K562 (cell line): ENCODE measurements around the gene SLC7A6. TPM values are rescaled to one million over a fixed set of nuclear protein-coding genes. Genes with fewer than 3 reads are reported as not detected.

Source experiments
- KAT7 ChIP-seq: sonication (generic); formaldehyde crosslinking; IDR thresholded peaks from 2 replicates; pipeline ENCODE4 v1.8.0; 2022; ENCODE audit warnings: missing genetic modification reagents, mild to moderate bottlenecking, borderline replicate concordance
- POU5F1 ChIP-seq: fragments of 150-350 bp; IDR thresholded peaks from 2 replicates; pipeline ENCODE4 v1.6.1; 2014; ENCODE audit warnings: borderline replicate concordance, low read length, low read depth, mild to moderate bottlenecking; ENCODE audit not compliant: partially characterized antibody
- TAL1 ChIP-seq: fragments of 450-650 bp; IDR thresholded peaks from 2 replicates; pipeline ENCODE4 v1.6.1; 2016; ENCODE audit warnings: mild to moderate bottlenecking
- polyA plus RNA-seq, 8 experiments: library from polyadenylated mRNA; depleted of rRNA in 4 of 8; stranded (reverse) in 5 of 8; unstranded in 3 of 8; fragments of >200 nt; fragmentation: Nextera tagmentation in 2 of 8; fragmentation: Illumina TruSeq in 1 of 8; extraction: Ambion mirVana in 2 of 8; extraction: Trizol in 1 of 8; gene quantifications; 2 replicates each; pipeline versions ENCODE4 v1.2.1 to v1.2.3, GENCODE V29; 2011 to 2014; ENCODE audit warnings: inconsistent platforms in 1 of 8, missing spikeins in 1 of 8
- total RNA-seq, 7 experiments: library from RNA; depleted of rRNA in 6 of 7; stranded (reverse); fragments of >200 nt in 6 of 7; fragmentation: Illumina TruSeq in 2 of 7; extraction: Trizol in 2 of 7; gene quantifications; 2 replicates each; pipeline versions ENCODE4 v1.2.1 to v1.2.3, GENCODE V29; 2011 to 2021; ENCODE audit warnings: low replicate concordance in 1 of 7
- TF ChIP-seq, protein P1 (sequence below), 2 experiments: fragments of 450-650 bp in 1 of 2; sonication (generic) in 1 of 2; formaldehyde crosslinking in 1 of 2; IDR thresholded peaks; 2 replicates each; pipeline versions ENCODE4 v1.7.1 to v1.9.0; 2016 to 2022; ENCODE audit warnings: inconsistent platforms in 1 of 2, mild to moderate bottlenecking in 1 of 2, missing genetic modification reagents in 1 of 2
- TF ChIP-seq, protein P2 (sequence below): fragments of 450-650 bp; conservative IDR thresholded peaks from 2 replicates; pipeline ENCODE4 v1.6.1; 2016; ENCODE audit warnings: missing genetic modification characterization, low read depth, mild to moderate bottlenecking, control low read depth, missing compliant biosample characterization
- TF ChIP-seq, protein P3 (sequence below), 2 experiments: fragments of 450-650 bp; conservative IDR thresholded peaks; 2 replicates each; pipeline ENCODE4 v1.6.1; 2017; ENCODE audit warnings: mild to moderate bottlenecking in 2 of 2, moderate library complexity in 2 of 2
- TF ChIP-seq, protein P4 (sequence below), 3 experiments: fragments of 200-800 bp in 1 of 3; fragments of 250-450 bp in 1 of 3; fragments of 450-650 bp in 1 of 3; sonication (Bioruptor Pico) in 1 of 3; sonication (Bioruptor generic) in 1 of 3; formaldehyde crosslinking in 1 of 3; IDR thresholded peaks; 2 replicates each; pipeline versions ENCODE4 v1.6.1 to v1.8.0; 2016 to 2022; ENCODE audit warnings: mild to moderate bottlenecking in 2 of 3, missing genetic modification characterization in 2 of 3, missing compliant biosample characterization in 1 of 3, moderate library complexity in 1 of 3

Gene SLC7A6
- total and polyA plus RNA-seq, 9 of the 15 experiments (the other 6 are each of a cell fraction or from before 2014, with no cell fraction given) = 12.6 to 60.1 (median 29.8) TPM

DNA sequence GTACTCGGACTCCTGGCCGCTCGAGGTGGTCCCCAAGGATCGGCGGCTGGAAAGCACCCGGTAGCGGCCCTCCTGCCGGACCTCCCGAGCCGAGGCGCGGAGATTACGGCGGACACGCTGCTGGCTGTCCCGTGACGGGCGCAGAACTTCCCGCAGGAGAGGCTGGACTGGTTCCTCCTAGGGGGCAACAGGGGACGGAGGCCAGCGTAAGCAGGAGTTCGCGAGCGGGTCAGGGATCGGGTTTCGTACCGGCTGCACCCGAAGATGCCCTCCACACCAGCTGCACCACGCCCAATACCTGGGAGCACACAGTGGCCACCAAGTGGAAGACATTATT, 46.1 kb downstream of the SLC7A6 start (continued):
- TF ChIP-seq, protein P1, sequence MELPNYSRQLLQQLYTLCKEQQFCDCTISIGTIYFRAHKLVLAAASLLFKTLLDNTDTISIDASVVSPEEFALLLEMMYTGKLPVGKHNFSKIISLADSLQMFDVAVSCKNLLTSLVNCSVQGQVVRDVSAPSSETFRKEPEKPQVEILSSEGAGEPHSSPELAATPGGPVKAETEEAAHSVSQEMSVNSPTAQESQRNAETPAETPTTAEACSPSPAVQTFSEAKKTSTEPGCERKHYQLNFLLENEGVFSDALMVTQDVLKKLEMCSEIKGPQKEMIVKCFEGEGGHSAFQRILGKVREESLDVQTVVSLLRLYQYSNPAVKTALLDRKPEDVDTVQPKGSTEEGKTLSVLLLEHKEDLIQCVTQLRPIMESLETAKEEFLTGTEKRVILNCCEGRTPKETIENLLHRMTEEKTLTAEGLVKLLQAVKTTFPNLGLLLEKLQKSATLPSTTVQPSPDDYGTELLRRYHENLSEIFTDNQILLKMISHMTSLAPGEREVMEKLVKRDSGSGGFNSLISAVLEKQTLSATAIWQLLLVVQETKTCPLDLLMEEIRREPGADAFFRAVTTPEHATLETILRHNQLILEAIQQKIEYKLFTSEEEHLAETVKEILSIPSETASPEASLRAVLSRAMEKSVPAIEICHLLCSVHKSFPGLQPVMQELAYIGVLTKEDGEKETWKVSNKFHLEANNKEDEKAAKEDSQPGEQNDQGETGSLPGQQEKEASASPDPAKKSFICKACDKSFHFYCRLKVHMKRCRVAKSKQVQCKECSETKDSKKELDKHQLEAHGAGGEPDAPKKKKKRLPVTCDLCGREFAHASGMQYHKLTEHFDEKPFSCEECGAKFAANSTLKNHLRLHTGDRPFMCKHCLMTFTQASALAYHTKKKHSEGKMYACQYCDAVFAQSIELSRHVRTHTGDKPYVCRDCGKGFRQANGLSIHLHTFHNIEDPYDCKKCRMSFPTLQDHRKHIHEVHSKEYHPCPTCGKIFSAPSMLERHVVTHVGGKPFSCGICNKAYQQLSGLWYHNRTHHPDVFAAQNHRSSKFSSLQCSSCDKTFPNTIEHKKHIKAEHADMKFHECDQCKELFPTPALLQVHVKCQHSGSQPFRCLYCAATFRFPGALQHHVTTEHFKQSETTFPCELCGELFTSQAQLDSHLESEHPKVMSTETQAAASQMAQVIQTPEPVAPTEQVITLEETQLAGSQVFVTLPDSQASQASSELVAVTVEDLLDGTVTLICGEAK (IDR thresholded peaks at IDR 0.05) = 0 out of 2 replicates have a peak, but pooled peaks have one; percentile 43
- TF ChIP-seq, protein P1 (CRISPR knock-in tag; IDR thresholded peaks at IDR 0.05) = no peak
- TF ChIP-seq, protein P2, sequence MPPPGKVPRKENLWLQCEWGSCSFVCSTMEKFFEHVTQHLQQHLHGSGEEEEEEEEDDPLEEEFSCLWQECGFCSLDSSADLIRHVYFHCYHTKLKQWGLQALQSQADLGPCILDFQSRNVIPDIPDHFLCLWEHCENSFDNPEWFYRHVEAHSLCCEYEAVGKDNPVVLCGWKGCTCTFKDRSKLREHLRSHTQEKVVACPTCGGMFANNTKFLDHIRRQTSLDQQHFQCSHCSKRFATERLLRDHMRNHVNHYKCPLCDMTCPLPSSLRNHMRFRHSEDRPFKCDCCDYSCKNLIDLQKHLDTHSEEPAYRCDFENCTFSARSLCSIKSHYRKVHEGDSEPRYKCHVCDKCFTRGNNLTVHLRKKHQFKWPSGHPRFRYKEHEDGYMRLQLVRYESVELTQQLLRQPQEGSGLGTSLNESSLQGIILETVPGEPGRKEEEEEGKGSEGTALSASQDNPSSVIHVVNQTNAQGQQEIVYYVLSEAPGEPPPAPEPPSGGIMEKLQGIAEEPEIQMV (tag) = no peak
- TF ChIP-seq KAT7 (CRISPR knock-in tag) (0 out of 2 replicates have a peak, but pooled peaks have one; percentile 70), TAL1 (no peak), POU5F1 (no peak)
- TF ChIP-seq, protein P3, sequence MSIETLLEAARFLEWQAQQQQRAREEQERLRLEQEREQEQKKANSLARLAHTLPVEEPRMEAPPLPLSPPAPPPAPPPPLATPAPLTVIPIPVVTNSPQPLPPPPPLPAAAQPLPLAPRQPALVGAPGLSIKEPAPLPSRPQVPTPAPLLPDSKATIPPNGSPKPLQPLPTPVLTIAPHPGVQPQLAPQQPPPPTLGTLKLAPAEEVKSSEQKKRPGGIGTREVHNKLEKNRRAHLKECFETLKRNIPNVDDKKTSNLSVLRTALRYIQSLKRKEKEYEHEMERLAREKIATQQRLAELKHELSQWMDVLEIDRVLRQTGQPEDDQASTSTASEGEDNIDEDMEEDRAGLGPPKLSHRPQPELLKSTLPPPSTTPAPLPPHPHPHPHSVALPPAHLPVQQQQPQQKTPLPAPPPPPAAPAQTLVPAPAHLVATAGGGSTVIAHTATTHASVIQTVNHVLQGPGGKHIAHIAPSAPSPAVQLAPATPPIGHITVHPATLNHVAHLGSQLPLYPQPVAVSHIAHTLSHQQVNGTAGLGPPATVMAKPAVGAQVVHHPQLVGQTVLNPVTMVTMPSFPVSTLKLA (conservative IDR thresholded peaks at IDR 0.05) = no peak
- TF ChIP-seq, protein P4, sequence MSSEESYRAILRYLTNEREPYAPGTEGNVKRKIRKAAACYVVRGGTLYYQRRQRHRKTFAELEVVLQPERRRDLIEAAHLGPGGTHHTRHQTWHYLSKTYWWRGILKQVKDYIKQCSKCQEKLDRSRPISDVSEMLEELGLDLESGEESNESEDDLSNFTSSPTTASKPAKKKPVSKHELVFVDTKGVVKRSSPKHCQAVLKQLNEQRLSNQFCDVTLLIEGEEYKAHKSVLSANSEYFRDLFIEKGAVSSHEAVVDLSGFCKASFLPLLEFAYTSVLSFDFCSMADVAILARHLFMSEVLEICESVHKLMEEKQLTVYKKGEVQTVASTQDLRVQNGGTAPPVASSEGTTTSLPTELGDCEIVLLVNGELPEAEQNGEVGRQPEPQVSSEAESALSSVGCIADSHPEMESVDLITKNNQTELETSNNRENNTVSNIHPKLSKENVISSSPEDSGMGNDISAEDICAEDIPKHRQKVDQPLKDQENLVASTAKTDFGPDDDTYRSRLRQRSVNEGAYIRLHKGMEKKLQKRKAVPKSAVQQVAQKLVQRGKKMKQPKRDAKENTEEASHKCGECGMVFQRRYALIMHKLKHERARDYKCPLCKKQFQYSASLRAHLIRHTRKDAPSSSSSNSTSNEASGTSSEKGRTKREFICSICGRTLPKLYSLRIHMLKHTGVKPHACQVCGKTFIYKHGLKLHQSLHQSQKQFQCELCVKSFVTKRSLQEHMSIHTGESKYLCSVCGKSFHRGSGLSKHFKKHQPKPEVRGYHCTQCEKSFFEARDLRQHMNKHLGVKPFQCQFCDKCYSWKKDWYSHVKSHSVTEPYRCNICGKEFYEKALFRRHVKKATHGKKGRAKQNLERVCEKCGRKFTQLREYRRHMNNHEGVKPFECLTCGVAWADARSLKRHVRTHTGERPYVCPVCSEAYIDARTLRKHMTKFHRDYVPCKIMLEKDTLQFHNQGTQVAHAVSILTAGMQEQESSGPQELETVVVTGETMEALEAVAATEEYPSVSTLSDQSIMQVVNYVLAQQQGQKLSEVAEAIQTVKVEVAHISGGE (CRISPR knock-in tag; IDR thresholded peaks at IDR 0.05) = 0 out of 6 replicates have a peak, but pooled peaks of 1 of the 3 experiments have one; percentile 17
